Left renal cortex interstitium (tissue), 4 donors: ENCODE measurements around the gene OR2C1. TPM values are rescaled to one million over a fixed set of nuclear protein-coding genes. Genes with fewer than 3 reads are reported as not detected.

Experiments
- DNase-seq, 4 donors: peaks; one replicate each; pipeline ENCODE4 v3.0.0-alpha.2; 2013; ENCODE audit warnings: low read depth in 4 of 4, low spot score in 2 of 4, missing footprints in 1 of 4
- polyA plus RNA-seq, 4 donors: library from polyadenylated mRNA; unstranded; fragments of 120-200 nt; gene quantifications; one replicate each; pipeline ENCODE4 v1.2.1, GENCODE V29; 2013; ENCODE audit not compliant: insufficient read length in 4 of 4

Gene OR2C1
- polyA plus RNA-seq, 4 donors: 0.37 to 0.99 (median 0.76) TPM

DNA sequence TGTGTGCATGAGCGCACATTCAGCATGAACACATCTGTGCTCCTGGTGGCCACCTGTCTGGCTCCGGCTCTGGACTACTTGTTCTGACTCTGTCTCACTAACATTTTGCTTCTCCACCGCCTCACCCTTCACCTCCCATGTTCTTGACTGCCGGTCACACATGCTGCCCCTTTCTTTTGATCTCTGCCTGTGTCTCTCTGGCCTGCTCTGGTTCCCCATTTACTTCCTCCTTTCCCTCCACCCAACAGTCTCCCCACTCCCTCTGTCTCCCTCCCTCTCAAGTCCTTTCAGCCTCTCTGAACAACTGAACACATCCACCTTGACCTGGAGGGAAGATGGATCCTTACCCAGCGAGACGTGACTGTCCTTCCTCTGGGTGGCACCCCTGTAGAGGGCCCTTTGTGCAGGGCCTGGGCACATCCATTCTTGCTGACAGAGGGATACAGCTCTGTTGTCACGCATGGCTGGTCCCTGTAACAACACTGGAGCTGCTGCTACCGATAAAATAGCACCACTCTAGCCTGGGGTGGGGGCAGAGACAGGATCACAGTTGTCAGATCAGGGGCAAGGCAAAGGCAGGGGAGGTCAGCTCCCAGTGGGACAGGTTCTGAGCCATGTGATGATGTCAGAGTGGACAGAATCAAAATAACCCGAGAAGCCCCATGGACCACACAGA lies 34.1 kb downstream of the OR2C1 start:
- no peak for DNase-seq

DNA sequence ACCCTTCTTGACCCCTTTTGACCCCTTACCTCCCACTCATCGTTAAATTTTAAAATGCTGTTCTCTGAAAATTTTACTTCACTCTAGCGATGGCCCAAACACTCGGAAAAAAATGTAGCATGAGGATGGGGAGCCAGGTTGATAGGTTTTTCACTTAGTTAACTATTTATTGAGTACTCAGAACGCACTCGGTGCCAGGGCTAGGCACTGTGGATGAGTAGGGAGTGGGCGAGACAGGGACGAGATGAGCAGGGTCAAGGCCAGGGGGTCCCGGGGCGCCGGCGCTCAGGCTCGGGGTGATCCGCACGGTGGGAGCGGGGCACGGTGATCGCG lies 44.7 kb downstream of the OR2C1 start:
- peak in 1 of 4 donors; percentile 4 for DNase-seq

DNA sequence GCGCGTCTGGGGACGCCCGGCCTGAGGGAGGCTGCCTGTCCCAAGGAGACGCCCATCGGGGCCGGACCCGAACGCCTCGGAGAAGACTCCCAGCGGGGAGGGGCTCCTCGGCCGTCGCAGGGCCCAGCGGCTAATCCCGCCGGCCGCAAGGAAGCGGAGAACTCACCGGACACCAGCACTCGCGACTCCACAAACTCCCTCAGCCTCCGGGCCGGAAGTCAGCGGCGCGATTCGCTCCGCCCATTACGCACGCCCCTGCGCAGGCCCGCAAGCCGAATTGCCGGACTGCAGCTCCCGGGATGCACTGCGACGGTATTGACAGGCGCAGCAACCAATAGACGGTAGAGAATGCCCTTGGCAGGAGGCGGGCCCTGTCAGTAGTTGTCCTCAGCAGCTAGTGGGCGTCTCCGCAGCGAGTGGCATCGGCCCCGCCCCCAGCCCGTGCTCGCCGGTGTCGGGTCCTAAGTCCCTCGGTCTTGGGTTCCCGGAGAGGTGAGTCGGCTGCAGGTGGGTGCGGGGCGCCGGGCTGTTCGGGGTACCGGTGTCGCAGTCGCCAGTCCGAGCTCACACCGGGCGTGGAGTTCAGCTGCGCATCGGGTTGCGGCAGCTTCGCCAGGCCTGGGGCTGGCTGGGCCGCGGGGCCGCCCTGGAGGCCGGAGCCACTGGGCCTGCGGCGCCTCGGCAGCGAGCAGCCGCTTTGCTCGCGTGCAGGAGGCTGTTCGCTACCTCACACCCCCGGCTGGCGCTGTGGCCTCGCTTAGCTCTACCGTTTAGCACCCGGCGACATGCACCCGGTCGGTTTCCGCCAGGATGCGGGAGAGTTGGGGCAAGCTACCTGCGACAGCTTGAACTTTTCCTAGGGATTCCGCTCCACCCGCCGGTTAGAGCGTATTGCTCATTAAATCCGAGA lies 45.3 kb downstream of the OR2C1 start, which contains the start of the genes ZNF174 and ZSCAN32:
TSS of gene ZNF174 (plus strand) at position 437 of the 910 bp plus-strand sequence. CDS start 790 bp downstream, outside the sequence.
TSS of gene ZSCAN32 (minus strand) at position 226 of the 910 bp plus-strand sequence. CDS start 3,447 bp downstream, outside the sequence.
- peak; percentile 96 to 98 (median 96) for DNase-seq

DNA sequence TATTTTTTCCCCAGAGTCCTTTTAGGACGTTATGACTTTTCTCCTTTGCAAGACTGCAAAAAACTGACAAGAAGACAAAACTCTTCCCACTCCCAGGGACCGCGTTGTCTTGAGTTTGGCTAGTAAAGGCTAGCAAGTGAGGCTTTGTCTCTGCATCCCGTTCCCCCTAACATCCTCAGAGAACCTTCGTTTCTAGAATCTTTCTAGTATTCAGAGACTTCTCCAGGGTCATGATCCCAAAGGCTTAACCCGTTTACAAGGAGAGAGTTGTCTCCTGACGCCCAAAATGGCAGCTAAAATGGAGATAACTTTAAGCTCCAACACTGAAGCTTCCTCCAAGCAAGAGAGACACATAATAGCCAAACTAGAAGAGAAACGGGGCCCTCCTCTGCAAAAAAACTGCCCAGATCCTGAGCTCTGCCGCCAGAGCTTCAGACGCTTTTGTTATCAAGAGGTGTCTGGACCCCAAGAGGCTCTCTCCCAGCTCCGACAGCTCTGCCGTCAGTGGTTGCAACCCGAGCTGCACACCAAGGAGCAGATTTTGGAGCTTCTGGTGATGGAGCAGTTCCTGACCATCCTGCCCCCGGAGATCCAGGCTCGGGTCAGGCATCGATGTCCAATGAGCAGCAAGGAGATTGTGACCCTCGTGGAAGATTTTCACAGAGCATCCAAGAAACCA lies 46.2 kb downstream of the OR2C1 start:
- DNase-seq: peak in 2 of 4 donors; percentile 8 to 36

Other genes with a start within 250 kb of the OR2C1 start
- gene ZNF205, start 243.3 kb upstream of the OR2C1 start, polyA plus RNA-seq: 10 to 100 TPM; 15.7 to 22.6 (median 17.8) TPM
- gene ZNF213, start 220.9 kb upstream of the OR2C1 start, polyA plus RNA-seq: 10 to 100 TPM in 3 of 4 donors, 1 to 10 TPM in 1; 9.6 to 16.4 (median 15.4) TPM
- gene OR1F1, start 167.7 kb upstream of the OR2C1 start, polyA plus RNA-seq: not detected
- gene ZNF200, start 120.7 kb upstream of the OR2C1 start, polyA plus RNA-seq: 10 to 100 TPM; 12.2 to 14.3 (median 13.3) TPM
- under 1 TPM; 0.16 to 0.51 (median 0.29) TPM for gene MEFV, start 99.3 kb upstream of the OR2C1 start, polyA plus RNA-seq
- 10 to 100 TPM; 42.5 to 53.0 (median 48.0) TPM for gene ZNF263, start 72.4 kb upstream of the OR2C1 start, polyA plus RNA-seq
- gene TIGD7, start 50.5 kb upstream of the OR2C1 start, polyA plus RNA-seq: 10 to 100 TPM in 3 of 4 donors, 1 to 10 TPM in 1; 9.9 to 14.2 (median 12.9) TPM
- 10 to 100 TPM; 36.3 to 65.8 (median 55.8) TPM for gene ZNF75A, start 50.4 kb upstream of the OR2C1 start, polyA plus RNA-seq
- 10 to 100 TPM; 16.7 to 23.1 (median 20.6) TPM for gene ZSCAN32, start 45.1 kb downstream of the OR2C1 start, polyA plus RNA-seq
- 10 to 100 TPM; 14.3 to 16.5 (median 15.5) TPM for gene ZNF174, start 45.3 kb downstream of the OR2C1 start, polyA plus RNA-seq
- 1 to 10 TPM; 3.2 to 4.5 (median 3.7) TPM for gene ZNF597, start 87.6 kb downstream of the OR2C1 start, polyA plus RNA-seq
- gene NAA60, start 87.8 kb downstream of the OR2C1 start, polyA plus RNA-seq: 10 to 100 TPM; 66.5 to 71.3 (median 67.4) TPM
- under 1 TPM in 1 of 4 donors, not detected in 3; 0.17 TPM for gene C16orf90, start 139.6 kb downstream of the OR2C1 start, polyA plus RNA-seq
- gene CLUAP1, start 145.1 kb downstream of the OR2C1 start, polyA plus RNA-seq: 10 to 100 TPM; 55.7 to 66.2 (median 58.4) TPM
- 1 to 10 TPM; 1.2 to 2.6 (median 2.0) TPM for gene NLRC3, start 221.5 kb downstream of the OR2C1 start, polyA plus RNA-seq